NCI-H446 treated with DMSO at 0.1 percent for 48 hours (cell line): ENCODE results near the gene GRM4.
A peak's percentile ranks its signal among the peaks of the same experiment; 100 is the strongest.

Experiments
- DNase-seq: peaks from one replicate; lab custom pipeline; 2025; lab: John Stamatoyannopoulos, UW

GRM4 gene

GRCh38 chr6:34157236-34157830, 11.4 kb upstream of the GRM4 start:
- no peak for DNase-seq

- no peak for DNase-seq
Measured at GRCh38 chr6:34155471-34156300, 9.8 kb upstream of the GRM4 start.

- no peak for DNase-seq
Measured at GRCh38 chr6:34154668-34155447, 9.0 kb upstream of the GRM4 start.

GRCh38 chr6:34152806-34153520, 7.1 kb upstream of the GRM4 start:
- no peak for DNase-seq

- DNase-seq = no peak
Measured at GRCh38 chr6:34152042-34152524, 6.2 kb upstream of the GRM4 start.

- no peak for DNase-seq
Measured at GRCh38 chr6:34151321-34152041, 5.6 kb upstream of the GRM4 start.

- no peak for DNase-seq
Measured at GRCh38 chr6:34150766-34151165, 4.9 kb upstream of the GRM4 start.

- DNase-seq = no peak
Measured at GRCh38 chr6:34149831-34150400, 4.0 kb upstream of the GRM4 start.

- DNase-seq = no peak
Measured at GRCh38 chr6:34149452-34149810, 3.5 kb upstream of the GRM4 start.

- no peak for DNase-seq
Measured at GRCh38 chr6:34148631-34149451, 3.0 kb upstream of the GRM4 start.

- DNase-seq = no peak
Measured at GRCh38 chr6:34147906-34148630, 2.2 kb upstream of the GRM4 start.

- DNase-seq = peak; percentile 14
Measured at GRCh38 chr6:34146801-34147592, 1.1 kb upstream of the GRM4 start.

- DNase-seq = no peak
Measured at GRCh38 chr6:34145161-34146020, 496 bp downstream of the GRM4 start.

GRCh38 chr6:34144581-34145160, 1.2 kb downstream of the GRM4 start:
- no peak for DNase-seq

- DNase-seq = no peak
Measured at GRCh38 chr6:34143884-34144580, 1.9 kb downstream of the GRM4 start.

GRCh38 chr6:34143196-34143883, 2.5 kb downstream of the GRM4 start:
- DNase-seq = no peak
